ENCODE results near the gene NRP1.

Gene NRP1

GRCh38 chr10:33196710-33197491, 137.6 kb downstream of the NRP1 start:
- Histone ChIP-seq H3K27ac (ENCODE audit: low read length) (no peak overlapping the region), H3F3A (ENCODE audit: insufficient read depth, low read length) (no peaks in the 10 kb centered on the region)

GRCh38 chr10:33196377-33196706, 138.1 kb downstream of the NRP1 start:
- H3K79me2 ChIP-seq (ENCODE audit: low read length), result no peaks in the 10 kb centered on the region
- no peaks in the 10 kb centered on the region for H4K20me1 ChIP-seq (ENCODE audit: insufficient read depth, low read length)
- no peaks in the 10 kb centered on the region for H3K9me2 ChIP-seq (replicated peaks; ENCODE audit: insufficient read depth, low read length)
- no peaks in the 10 kb centered on the region for H3K36me3 ChIP-seq (replicated peaks; ENCODE audit: insufficient read depth, low read length)
- no peak for DNase-seq
- no peak overlapping the region for H3K4me3 ChIP-seq (ENCODE audit: low read length)
- TF ChIP-seq EZH2 (optimal IDR thresholded peaks at IDR 0.05; ENCODE audit: low read depth, low read length), result no peak
- no peak overlapping the region for H3K4me2 ChIP-seq (ENCODE audit: low read depth, low read length)
- H3K4me1 ChIP-seq (ENCODE audit: low read length), result no peaks in the 10 kb centered on the region
- H3F3A ChIP-seq (ENCODE audit: insufficient read depth, low read length), result no peaks in the 10 kb centered on the region
- no peak overlapping the region for H3K9ac ChIP-seq (ENCODE audit: low read length)
- no peak overlapping the region for H2AFZ ChIP-seq (ENCODE audit: low read length)
- no peak overlapping the region for H3K27ac ChIP-seq (ENCODE audit: low read length)
- H3K9me3 ChIP-seq (replicated peaks; ENCODE audit: insufficient read depth, low read length), result no peaks in the 10 kb centered on the region
- H3K27me3 ChIP-seq (replicated peaks; ENCODE audit: insufficient read depth, low read length), result no peaks in the 10 kb centered on the region

More at GRCh38 chr10:33196710-33197491, 137.6 kb downstream of the NRP1 start:
- Histone ChIP-seq H3K4me2 (ENCODE audit: low read depth, low read length) (no peak overlapping the region), H3K9ac (ENCODE audit: low read length) (no peak overlapping the region), H3K4me3 (ENCODE audit: low read length) (no peak overlapping the region), H3K36me3 (replicated peaks; ENCODE audit: insufficient read depth, low read length) (no peaks in the 10 kb centered on the region), H4K20me1 (ENCODE audit: insufficient read depth, low read length) (no peaks in the 10 kb centered on the region), H3K79me2 (ENCODE audit: low read length) (no peaks in the 10 kb centered on the region), H3K27me3 (replicated peaks; ENCODE audit: insufficient read depth, low read length) (no peaks in the 10 kb centered on the region), H3K9me3 (replicated peaks; ENCODE audit: insufficient read depth, low read length) (no peaks in the 10 kb centered on the region), H3K4me1 (ENCODE audit: low read length) (no peaks in the 10 kb centered on the region), H2AFZ (ENCODE audit: low read length) (no peak overlapping the region), H3K9me2 (replicated peaks; ENCODE audit: insufficient read depth, low read length) (no peaks in the 10 kb centered on the region)
- TF ChIP-seq EZH2 (optimal IDR thresholded peaks at IDR 0.05; ENCODE audit: low read depth, low read length), result no peak
- TF ChIP-seq CTCF (IDR thresholded peaks at IDR 0.05; ENCODE audit: low read length), result no peak
- no peak for TF ChIP-seq EZH2phosphoT487 (IDR thresholded peaks at IDR 0.05; ENCODE audit: low read length)
- DNase-seq, result no peak

GRCh38 chr10:33195608-33196376, 138.7 kb downstream of the NRP1 start:
- no peak overlapping the region for H3K27ac ChIP-seq (ENCODE audit: low read length)
- TF ChIP-seq EZH2 (optimal IDR thresholded peaks at IDR 0.05; ENCODE audit: low read depth, low read length) (no peak), EZH2phosphoT487 (IDR thresholded peaks at IDR 0.05; ENCODE audit: low read length) (no peak), CTCF (IDR thresholded peaks at IDR 0.05; ENCODE audit: low read length) (no peak)
- H3F3A ChIP-seq (ENCODE audit: insufficient read depth, low read length), result no peaks in the 10 kb centered on the region

More at GRCh38 chr10:33195608-33196376, 138.7 kb downstream of the NRP1 start:
- Histone ChIP-seq H3K36me3 (replicated peaks; ENCODE audit: insufficient read depth, low read length) (no peaks in the 10 kb centered on the region), H3K4me3 (ENCODE audit: low read length) (no peak overlapping the region), H4K20me1 (ENCODE audit: insufficient read depth, low read length) (no peaks in the 10 kb centered on the region), H3K4me1 (ENCODE audit: low read length) (no peaks in the 10 kb centered on the region), H3K27me3 (replicated peaks; ENCODE audit: insufficient read depth, low read length) (no peaks in the 10 kb centered on the region), H3K9me2 (replicated peaks; ENCODE audit: insufficient read depth, low read length) (no peaks in the 10 kb centered on the region), H3K4me2 (ENCODE audit: low read depth, low read length) (no peak overlapping the region), H3K9me3 (replicated peaks; ENCODE audit: insufficient read depth, low read length) (no peaks in the 10 kb centered on the region), H2AFZ (ENCODE audit: low read length) (no peak overlapping the region), H3K79me2 (ENCODE audit: low read length) (no peaks in the 10 kb centered on the region), H3K9ac (ENCODE audit: low read length) (no peak overlapping the region)
- DNase-seq, result no peak
